Central memory CD8-positive, alpha-beta T cell (primary cell): Measurements from ENCODE around the gene SULT4A1.
A peak's percentile ranks its signal among the peaks of the same experiment; 100 is the strongest.

Experiments
- ATAC-seq: fragments of 150-1000 bp; cut with Tn5 transposase; replicated peaks from 2 replicates; pipeline ENCODE4 v1.10.0; 2022; ENCODE audit warnings: mild to moderate bottlenecking, moderate FRiP score, moderate number of reproducible peaks; ENCODE audit not compliant: poor library complexity, severe bottlenecking; ENCODE audit errors: extremely low read depth
- DNase-seq, 2 donors: peaks; one replicate each; pipeline ENCODE4 v3.0.0; 2021; ENCODE audit warnings: low spot score in 2 of 2
- H3K27ac Mint-ChIP-seq: one replicate; pipeline ENCODE4 v1.8.0; 2022; ENCODE audit warnings: low read depth, mild to moderate bottlenecking, moderate library complexity, mixed read lengths
- H3K27me3 Mint-ChIP-seq: one replicate; pipeline ENCODE4 v1.8.0; 2022; ENCODE audit warnings: mixed read lengths
- H3K36me3 Mint-ChIP-seq: one replicate; pipeline ENCODE4 v1.8.0; 2022; ENCODE audit warnings: mild to moderate bottlenecking, moderate library complexity, mixed read lengths; ENCODE audit not compliant: insufficient read depth
- H3K4me1 Mint-ChIP-seq: one replicate; pipeline ENCODE4 v1.8.0; 2022; ENCODE audit warnings: mixed read lengths
- H3K4me3 Mint-ChIP-seq: one replicate; pipeline ENCODE4 v1.8.0; 2022; ENCODE audit warnings: mild to moderate bottlenecking, moderate library complexity, mixed read lengths
- H3K9me3 Mint-ChIP-seq: one replicate; pipeline ENCODE4 v1.8.0; 2022; ENCODE audit warnings: mixed read lengths

Gene SULT4A1

DNA sequence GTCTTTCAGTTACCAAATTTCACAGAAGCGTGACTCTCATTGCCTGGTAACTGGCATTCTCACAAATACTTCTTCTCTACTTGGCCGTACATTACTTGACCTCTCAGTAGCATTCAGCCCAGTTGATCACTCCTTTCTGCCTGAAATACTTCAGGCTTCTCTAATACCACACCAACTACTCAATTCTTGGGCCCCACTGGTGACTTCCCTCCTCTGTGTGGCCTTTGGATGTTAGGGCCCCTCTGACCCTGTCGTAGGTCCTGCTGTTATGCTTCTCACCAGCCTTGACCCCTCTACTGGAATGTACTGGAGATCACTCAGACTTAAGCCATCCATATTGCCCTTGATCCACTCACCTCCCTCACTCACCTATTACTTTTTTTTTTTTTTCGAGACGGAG lies 48.0 kb downstream of the SULT4A1 start:
- Mint-ChIP-seq H3K9me3 (no peaks in the 10 kb centered on the region), H3K27ac (no peak overlapping the region), H3K4me1 (peaks cover 35% of the 10 kb centered on the region), H3K36me3 (peaks cover 13% of the 10 kb centered on the region), H3K4me3 (peak overlapping the region; percentile 35), H3K27me3 (no peaks in the 10 kb centered on the region)
- DNase-seq = no peak
- ATAC-seq = no peak

DNA sequence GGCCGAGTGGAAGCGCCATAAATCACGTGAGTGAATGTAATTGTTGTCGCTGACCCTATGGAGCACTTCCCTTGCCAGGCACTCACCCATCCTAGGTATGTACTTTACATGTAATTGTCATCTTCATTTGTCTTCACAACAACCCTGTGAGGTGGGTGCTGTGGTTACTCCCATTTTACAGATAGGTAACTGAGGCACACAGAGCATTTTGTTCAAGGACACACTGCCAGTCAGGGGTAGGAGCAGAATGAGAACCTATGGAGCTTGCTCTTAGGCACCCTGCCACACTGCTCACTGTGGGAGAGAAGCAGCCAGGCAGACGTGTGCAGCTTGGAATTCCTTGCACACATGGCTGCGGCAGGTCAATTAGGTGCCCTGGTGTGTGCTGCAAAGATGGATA lies 49.4 kb downstream of the SULT4A1 start:
- DNase-seq (no peak), ATAC-seq (no peak)
- Mint-ChIP-seq H3K4me1 (peaks cover 35% of the 10 kb centered on the region), H3K27me3 (peaks cover 6% of the 10 kb centered on the region), H3K4me3 (peak overlapping the region; percentile 92), H3K9me3 (no peaks in the 10 kb centered on the region), H3K36me3 (peaks cover 13% of the 10 kb centered on the region), H3K27ac (peak overlapping the region; percentile 92)

DNA sequence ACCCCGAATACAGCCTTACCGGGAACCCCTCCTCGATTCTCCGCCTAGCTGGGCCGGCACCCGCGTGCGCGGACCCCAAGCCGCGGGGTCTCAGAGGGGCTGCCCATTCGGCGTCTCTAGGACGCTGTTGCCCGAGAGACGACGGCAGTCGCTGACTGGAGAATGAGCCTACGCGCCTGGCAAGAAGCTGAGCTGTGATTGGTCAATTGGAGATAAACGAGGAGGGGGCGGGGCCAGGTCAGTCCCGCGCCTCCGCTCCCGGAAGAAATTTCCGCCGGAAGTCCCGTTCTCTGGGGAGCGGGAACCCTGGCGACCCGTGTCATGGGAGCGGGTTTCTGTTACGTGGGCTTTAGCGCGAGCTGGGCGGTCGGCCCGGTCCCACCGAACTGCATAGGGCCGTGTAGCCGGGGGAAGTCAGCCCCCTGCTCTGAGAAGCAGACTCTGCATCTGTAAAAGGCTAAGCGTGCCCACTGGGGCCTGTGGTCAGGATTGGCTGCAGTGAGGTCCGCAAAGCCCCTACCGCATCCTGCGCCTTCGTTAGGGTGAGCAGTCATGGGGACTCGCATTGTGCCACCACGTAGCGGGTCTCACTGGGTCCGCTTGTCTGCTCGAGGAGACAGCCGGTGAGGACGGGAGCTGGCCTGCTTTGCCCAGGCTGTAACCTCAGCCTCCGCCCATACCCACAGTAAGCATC lies 50.0 kb downstream of the SULT4A1 start, which contains the start of gene EFCAB6:
TSS of gene EFCAB6 (minus strand) at position 157 of the 694 bp plus-strand sequence. CDS start 29,987 bp downstream, outside the sequence.
- Mint-ChIP-seq H3K27me3 (peaks cover 12% of the 10 kb centered on the region), H3K9me3 (no peaks in the 10 kb centered on the region), H3K36me3 (peaks cover 13% of the 10 kb centered on the region), H3K27ac (peak within 1 kb of the TSS; percentile 92), H3K4me1 (peaks cover 35% of the 10 kb centered on the region), H3K4me3 (peak within 1 kb of the TSS; percentile 92)
- DNase-seq = peak; percentile 80 to 82
- ATAC-seq = peak; percentile 89

GRCh38 chr22:43811777-43812148 lies 50.5 kb downstream of the SULT4A1 start:
- H3K27ac Mint-ChIP-seq = peak overlapping the region; percentile 92
- peaks cover 13% of the 10 kb centered on the region for H3K36me3 Mint-ChIP-seq
- DNase-seq (no peak), ATAC-seq (peak; percentile 46)
- H3K4me1 Mint-ChIP-seq = peaks cover 35% of the 10 kb centered on the region
- peaks cover 17% of the 10 kb centered on the region for H3K27me3 Mint-ChIP-seq
- H3K4me3 Mint-ChIP-seq = peak overlapping the region; percentile 92
- no peaks in the 10 kb centered on the region for H3K9me3 Mint-ChIP-seq

- no peaks in the 10 kb centered on the region for H3K36me3 Mint-ChIP-seq
- H3K4me1 Mint-ChIP-seq = no peaks in the 10 kb centered on the region
- H3K4me3 Mint-ChIP-seq = no peak overlapping the region
- DNase-seq (no peak), ATAC-seq (no peak)
- H3K27ac Mint-ChIP-seq = no peak overlapping the region
- H3K27me3 Mint-ChIP-seq = peaks cover 73% of the 10 kb centered on the region
- peaks cover 15% of the 10 kb centered on the region for H3K9me3 Mint-ChIP-seq
Measured at GRCh38 chr22:43802897-43803495, 59.3 kb downstream of the SULT4A1 start.

GRCh38 chr22:43800970-43801369 lies 61.3 kb downstream of the SULT4A1 start:
- DNase-seq (no peak), ATAC-seq (no peak)
- Mint-ChIP-seq H3K27me3 (peaks cover 57% of the 10 kb centered on the region), H3K4me1 (no peaks in the 10 kb centered on the region), H3K9me3 (peaks cover 15% of the 10 kb centered on the region), H3K4me3 (no peak overlapping the region), H3K27ac (no peak overlapping the region), H3K36me3 (peaks cover 1% of the 10 kb centered on the region)

DNA sequence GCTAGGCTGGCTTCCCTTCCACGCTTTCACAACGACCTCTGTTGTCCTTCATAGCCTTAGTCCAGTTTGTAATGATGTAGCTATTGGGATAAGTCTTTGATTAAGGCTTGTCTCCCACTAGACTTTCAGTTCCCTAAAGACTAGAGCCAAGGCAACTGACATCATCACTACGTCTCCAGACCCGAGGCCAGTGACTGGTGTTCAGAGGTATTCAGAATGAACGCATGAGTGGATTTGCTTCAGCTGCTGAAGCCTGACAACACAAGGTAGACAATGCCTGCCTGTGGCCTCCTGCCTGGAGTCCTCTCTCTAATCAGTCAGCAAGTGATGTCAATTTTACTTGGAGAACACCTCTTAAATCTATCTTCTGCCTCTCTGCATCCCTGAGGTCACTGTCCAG lies 63.8 kb downstream of the SULT4A1 start:
- Mint-ChIP-seq H3K27ac (no peak overlapping the region), H3K4me3 (no peak overlapping the region), H3K9me3 (peaks cover 15% of the 10 kb centered on the region)

DNA sequence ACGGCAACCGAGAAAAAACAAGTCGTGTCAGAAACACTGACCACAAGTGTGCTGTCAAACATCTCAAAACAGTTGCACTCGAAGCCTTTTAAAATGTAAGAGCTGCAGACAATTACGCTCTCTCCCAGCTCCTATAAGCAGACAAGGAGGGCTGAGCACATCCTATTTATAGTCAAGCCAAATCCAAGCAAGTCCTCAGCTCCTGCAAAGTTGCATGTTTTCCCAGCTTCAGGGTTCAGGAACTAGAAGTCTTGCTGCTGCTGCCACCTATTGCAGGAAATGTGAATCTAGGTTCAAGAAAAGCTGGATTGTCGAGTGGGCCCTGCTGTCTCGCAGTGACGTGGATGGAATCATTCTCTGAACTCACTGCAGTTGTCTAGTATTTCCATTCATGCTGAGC lies 65.7 kb downstream of the SULT4A1 start:
- ATAC-seq (no peak), DNase-seq (no peak)
- peaks cover 22% of the 10 kb centered on the region for H3K27me3 Mint-ChIP-seq
- H3K9me3 Mint-ChIP-seq = peaks cover 12% of the 10 kb centered on the region
- no peak overlapping the region for H3K4me3 Mint-ChIP-seq
- H3K36me3 Mint-ChIP-seq = peaks cover 1% of the 10 kb centered on the region
- H3K4me1 Mint-ChIP-seq = no peaks in the 10 kb centered on the region
- no peak overlapping the region for H3K27ac Mint-ChIP-seq

More for the DNA sequence above, 63.8 kb downstream of the SULT4A1 start:
- H3K27me3 Mint-ChIP-seq = peaks cover 41% of the 10 kb centered on the region
- DNase-seq = no peak
- peaks cover 1% of the 10 kb centered on the region for H3K36me3 Mint-ChIP-seq
- no peaks in the 10 kb centered on the region for H3K4me1 Mint-ChIP-seq
- ATAC-seq = no peak

GRCh38 chr22:43795320-43795719 lies 67.0 kb downstream of the SULT4A1 start:
- Mint-ChIP-seq H3K36me3 (peaks cover 1% of the 10 kb centered on the region), H3K4me1 (no peaks in the 10 kb centered on the region), H3K27ac (no peak overlapping the region), H3K9me3 (peaks cover 1% of the 10 kb centered on the region), H3K27me3 (peaks cover 10% of the 10 kb centered on the region), H3K4me3 (no peak overlapping the region)
- ATAC-seq (no peak), DNase-seq (no peak)

DNA sequence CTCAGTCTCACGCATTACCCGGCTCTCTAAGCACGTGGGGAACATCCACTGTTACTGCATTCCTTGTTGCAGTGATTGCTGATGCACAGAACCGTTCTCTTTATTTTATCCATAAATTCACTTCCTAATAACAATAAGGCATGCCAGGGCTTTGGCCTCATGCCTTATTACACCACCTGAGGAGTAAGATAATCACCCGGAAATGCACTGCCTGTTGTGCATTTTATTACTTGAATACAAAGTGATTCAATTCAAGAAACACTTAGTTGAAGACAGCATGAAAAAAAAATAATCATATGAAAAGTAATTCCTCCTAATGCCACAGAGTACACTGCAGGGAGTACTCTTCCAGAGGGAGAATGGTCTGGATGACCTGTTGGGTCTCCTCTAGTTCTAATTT lies 69.4 kb downstream of the SULT4A1 start:
- Mint-ChIP-seq H3K27me3 (no peaks in the 10 kb centered on the region), H3K4me3 (no peak overlapping the region), H3K27ac (no peak overlapping the region), H3K36me3 (peaks cover 1% of the 10 kb centered on the region), H3K9me3 (no peaks in the 10 kb centered on the region), H3K4me1 (no peaks in the 10 kb centered on the region)
- DNase-seq = no peak
- no peak for ATAC-seq

DNA sequence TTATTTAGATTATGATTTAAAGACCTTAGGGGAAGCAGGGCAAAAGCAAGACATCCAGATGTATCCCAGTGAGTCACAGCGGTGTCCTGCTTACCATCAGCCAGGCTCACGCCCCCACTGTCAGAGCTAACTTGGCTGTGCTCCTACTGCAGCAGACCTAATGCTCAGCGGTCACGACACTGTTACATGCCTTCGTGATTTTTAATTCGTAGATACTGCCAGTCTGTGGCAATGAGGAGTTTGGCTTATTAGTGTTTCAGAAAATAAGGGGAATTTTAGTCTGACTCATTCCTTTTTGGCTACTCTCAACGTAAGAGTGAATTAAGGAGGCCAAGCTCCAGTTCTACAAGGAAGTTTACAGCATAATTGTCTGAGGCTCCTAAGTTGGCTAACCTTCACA lies 72.9 kb downstream of the SULT4A1 start:
- Mint-ChIP-seq H3K27ac (no peak overlapping the region), H3K27me3 (peaks cover 15% of the 10 kb centered on the region), H3K4me1 (no peaks in the 10 kb centered on the region), H3K9me3 (no peaks in the 10 kb centered on the region), H3K36me3 (no peaks in the 10 kb centered on the region), H3K4me3 (no peak overlapping the region)
- ATAC-seq (no peak), DNase-seq (no peak)

DNA sequence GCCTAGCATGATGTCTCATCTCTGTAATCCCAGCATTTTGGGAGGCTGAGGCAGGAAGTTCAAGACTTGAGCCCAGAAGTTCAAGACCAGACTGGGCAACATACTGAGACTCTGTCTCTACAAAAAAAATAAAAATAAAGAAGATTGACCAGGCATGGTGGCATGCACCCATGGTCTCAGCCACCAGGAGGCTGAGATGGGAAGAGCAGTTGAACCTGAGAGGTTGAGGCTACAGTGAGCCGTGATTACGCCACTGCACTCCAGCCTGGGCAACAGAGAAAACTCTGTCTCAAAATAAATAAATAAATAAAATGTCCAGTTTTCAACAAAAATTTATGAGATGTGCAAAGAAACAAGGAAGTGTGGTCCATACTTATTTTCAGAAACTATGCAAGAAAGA lies 78.5 kb downstream of the SULT4A1 start:
- Mint-ChIP-seq H3K36me3 (no peaks in the 10 kb centered on the region), H3K4me1 (no peaks in the 10 kb centered on the region), H3K9me3 (no peaks in the 10 kb centered on the region), H3K27me3 (peaks cover 31% of the 10 kb centered on the region), H3K27ac (no peak overlapping the region), H3K4me3 (no peak overlapping the region)
- DNase-seq = no peak
- ATAC-seq = no peak

DNA sequence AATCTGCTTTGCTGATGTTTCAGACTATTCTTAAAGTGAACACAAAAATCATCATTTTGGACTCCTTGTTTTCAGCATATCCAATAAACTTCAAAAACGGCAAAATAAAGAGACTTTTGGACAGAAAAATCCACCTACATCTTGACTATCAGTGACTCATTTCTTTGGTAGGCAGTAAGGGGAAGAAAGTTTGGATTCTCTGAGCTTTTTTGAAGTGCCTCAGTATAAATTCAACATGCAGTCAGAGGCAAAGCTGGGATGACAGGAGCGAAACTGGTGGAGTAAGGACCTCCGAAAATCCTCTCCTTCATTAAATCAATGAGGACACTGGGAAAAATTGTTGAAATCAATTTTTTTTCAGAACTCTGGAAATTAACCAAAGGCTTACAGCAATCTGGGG lies 79.9 kb downstream of the SULT4A1 start:
- no peaks in the 10 kb centered on the region for H3K36me3 Mint-ChIP-seq
- H3K27me3 Mint-ChIP-seq = peaks cover 31% of the 10 kb centered on the region
- H3K27ac Mint-ChIP-seq = no peak overlapping the region
- no peaks in the 10 kb centered on the region for H3K9me3 Mint-ChIP-seq
- ATAC-seq = no peak
- no peak overlapping the region for H3K4me3 Mint-ChIP-seq
- DNase-seq = no peak
- H3K4me1 Mint-ChIP-seq = no peaks in the 10 kb centered on the region
